ENCODE data around the gene DBN1. TPM values are rescaled to one million over a fixed set of nuclear protein-coding genes. Genes with fewer than 3 reads are reported as not detected.

DBN1 gene
- total and polyA plus RNA-seq, 9 donors, result 18.4 to 91.6 (median 55.7) TPM

- Histone ChIP-seq H3K27me3 (no peaks in the 10 kb centered on the region), H3K4me1 (ENCODE audit: insufficient read depth) (peaks cover 6% of the 10 kb centered on the region), H3K27ac (no peak overlapping the region), H3K4me3 (no peak overlapping the region), H3K36me3 (no peaks in the 10 kb centered on the region), H3K9me3 (no peaks in the 10 kb centered on the region)
- WGBS, 3 donors, result 54 to 61% (median 54%) methylated on average over 7 of the region's 7 CpGs
- no peak for DNase-seq
- TF ChIP-seq POLR2A (IDR thresholded peaks at IDR 0.05) (no peak), EP300 (IDR thresholded peaks at IDR 0.05) (no peak), CTCF (IDR thresholded peaks at IDR 0.05) (no peak)
- intact Hi-C loops (cut with DNase I), result loop anchor here in 1 of 4 donors (5.0 kb wide), 1 partner anchor 37 kb away; the partner anchor contains the start of gene F12
Observed at GRCh38 chr5:177444106-177445051, 29.1 kb downstream of the DBN1 start.

GRCh38 chr5:177443144-177443983, 30.1 kb downstream of the DBN1 start:
- DNase-seq, result no peak
- no peak overlapping the region for H3K4me3 ChIP-seq
- H3K9me3 ChIP-seq, result no peaks in the 10 kb centered on the region
- intact Hi-C loops (cut with DNase I), result no loop called here
- peaks cover 6% of the 10 kb centered on the region for H3K4me1 ChIP-seq (ENCODE audit: insufficient read depth)
- no peak overlapping the region for H3K27ac ChIP-seq
- H3K36me3 ChIP-seq, result no peaks in the 10 kb centered on the region
- WGBS, 3 donors, result 74 to 79% (median 77%) methylated on average over 15 of the region's 15 CpGs
- no peak for TF ChIP-seq EP300 (IDR thresholded peaks at IDR 0.05)
- TF ChIP-seq POLR2A (IDR thresholded peaks at IDR 0.05), result no peak
- TF ChIP-seq CTCF (IDR thresholded peaks at IDR 0.05), result no peak
- no peaks in the 10 kb centered on the region for H3K27me3 ChIP-seq

GRCh38 chr5:177442066-177442826, 31.2 kb downstream of the DBN1 start:
- H3K4me3 ChIP-seq, result no peak overlapping the region
- H3K36me3 ChIP-seq, result no peaks in the 10 kb centered on the region
- H3K27me3 ChIP-seq, result no peaks in the 10 kb centered on the region
- H3K27ac ChIP-seq, result no peak overlapping the region
- 86 to 94% (median 87%) methylated on average over 16 to 20 of the region's 20 CpGs for WGBS, 3 donors
- no peaks in the 10 kb centered on the region for H3K9me3 ChIP-seq
- TF ChIP-seq EP300 (IDR thresholded peaks at IDR 0.05) (no peak), CTCF (IDR thresholded peaks at IDR 0.05) (no peak), POLR2A (IDR thresholded peaks at IDR 0.05) (no peak)
- intact Hi-C loops (cut with DNase I), result no loop called here
- H3K4me1 ChIP-seq (ENCODE audit: insufficient read depth), result peaks cover 3% of the 10 kb centered on the region
- DNase-seq, result no peak

All from ovary (tissue), 9 donors.